ENCODE measurements around the gene SEC23A.

The SEC23A gene

DNA sequence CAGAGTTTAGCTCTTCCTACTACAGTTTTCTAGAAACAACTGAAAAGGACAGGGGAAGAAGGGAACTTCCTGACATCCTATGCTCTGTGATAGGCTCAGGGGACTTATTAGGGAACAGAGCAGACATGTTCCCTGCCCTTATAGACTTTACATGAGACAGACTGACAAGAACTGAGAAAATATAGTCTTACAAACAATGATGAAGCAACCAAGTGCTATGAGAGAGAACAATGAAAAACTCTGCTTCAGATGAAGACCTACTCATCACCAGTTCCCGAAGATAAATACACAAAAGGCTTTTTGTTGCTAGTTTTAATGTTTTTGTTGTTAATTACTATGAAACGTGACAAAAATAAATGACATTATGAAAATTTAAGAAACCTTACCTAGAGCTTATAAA is 115.3 kb downstream of the SEC23A start:
- no peak for TF ChIP-seq EZH2phosphoT487 (IDR thresholded peaks at IDR 0.05; ENCODE audit: borderline replicate concordance, low read length)
- TF ChIP-seq, protein P1, sequence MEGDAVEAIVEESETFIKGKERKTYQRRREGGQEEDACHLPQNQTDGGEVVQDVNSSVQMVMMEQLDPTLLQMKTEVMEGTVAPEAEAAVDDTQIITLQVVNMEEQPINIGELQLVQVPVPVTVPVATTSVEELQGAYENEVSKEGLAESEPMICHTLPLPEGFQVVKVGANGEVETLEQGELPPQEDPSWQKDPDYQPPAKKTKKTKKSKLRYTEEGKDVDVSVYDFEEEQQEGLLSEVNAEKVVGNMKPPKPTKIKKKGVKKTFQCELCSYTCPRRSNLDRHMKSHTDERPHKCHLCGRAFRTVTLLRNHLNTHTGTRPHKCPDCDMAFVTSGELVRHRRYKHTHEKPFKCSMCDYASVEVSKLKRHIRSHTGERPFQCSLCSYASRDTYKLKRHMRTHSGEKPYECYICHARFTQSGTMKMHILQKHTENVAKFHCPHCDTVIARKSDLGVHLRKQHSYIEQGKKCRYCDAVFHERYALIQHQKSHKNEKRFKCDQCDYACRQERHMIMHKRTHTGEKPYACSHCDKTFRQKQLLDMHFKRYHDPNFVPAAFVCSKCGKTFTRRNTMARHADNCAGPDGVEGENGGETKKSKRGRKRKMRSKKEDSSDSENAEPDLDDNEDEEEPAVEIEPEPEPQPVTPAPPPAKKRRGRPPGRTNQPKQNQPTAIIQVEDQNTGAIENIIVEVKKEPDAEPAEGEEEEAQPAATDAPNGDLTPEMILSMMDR (IDR thresholded peaks at IDR 0.05; ENCODE audit: low read depth, low read length, poor library complexity, severe bottlenecking) = no peak
- Histone ChIP-seq H3K27ac (ENCODE audit: low read depth, low read length) (no peak overlapping the region), H3K9me2 (replicated peaks; ENCODE audit: control insufficient read depth, low read length) (no peaks in the 10 kb centered on the region), H3F3A (ENCODE audit: control insufficient read depth, insufficient read depth) (no peaks in the 10 kb centered on the region), H4K20me1 (ENCODE audit: control insufficient read depth, insufficient read depth, low read depth, low read length) (no peaks in the 10 kb centered on the region), H3K4me2 (ENCODE audit: low read length) (no peak overlapping the region), H3K4me3 (ENCODE audit: low read length) (no peak overlapping the region), H3K9me3 (ENCODE audit: control insufficient read depth, insufficient read depth, low read length) (no peaks in the 10 kb centered on the region), H3K4me1 (ENCODE audit: control insufficient read depth, low read length) (no peaks in the 10 kb centered on the region), H3K79me2 (ENCODE audit: control insufficient read depth, low read length) (no peaks in the 10 kb centered on the region), H3K36me3 (ENCODE audit: control insufficient read depth, low read length) (no peaks in the 10 kb centered on the region), H3K27me3 (ENCODE audit: control insufficient read depth, low read length) (no peaks in the 10 kb centered on the region)

GRCh38 chr14:38982837-38983236 is 120.2 kb downstream of the SEC23A start:
- no peak overlapping the region for H3K27ac ChIP-seq (ENCODE audit: low read depth, low read length)
- no peaks in the 10 kb centered on the region for H3K79me2 ChIP-seq (ENCODE audit: control insufficient read depth, low read length)
- H3K27me3 ChIP-seq (ENCODE audit: control insufficient read depth, low read length) = no peaks in the 10 kb centered on the region
- H4K20me1 ChIP-seq (ENCODE audit: control insufficient read depth, insufficient read depth, low read depth, low read length) = no peaks in the 10 kb centered on the region
- H3K36me3 ChIP-seq (ENCODE audit: control insufficient read depth, low read length) = no peaks in the 10 kb centered on the region
- H3K4me3 ChIP-seq (ENCODE audit: low read length) = no peak overlapping the region
- H3K9me3 ChIP-seq (ENCODE audit: control insufficient read depth, insufficient read depth, low read length) = no peaks in the 10 kb centered on the region
- no peaks in the 10 kb centered on the region for H3F3A ChIP-seq (ENCODE audit: control insufficient read depth, insufficient read depth)
- no peaks in the 10 kb centered on the region for H3K4me1 ChIP-seq (ENCODE audit: control insufficient read depth, low read length)
- no peaks in the 10 kb centered on the region for H3K9me2 ChIP-seq (replicated peaks; ENCODE audit: control insufficient read depth, low read length)
- no peak overlapping the region for H3K4me2 ChIP-seq (ENCODE audit: low read length)
- no peak for TF ChIP-seq EZH2phosphoT487 (IDR thresholded peaks at IDR 0.05; ENCODE audit: borderline replicate concordance, low read length)
- TF ChIP-seq, protein P1 (IDR thresholded peaks at IDR 0.05; ENCODE audit: low read depth, low read length, poor library complexity, severe bottlenecking) = no peak

DNA sequence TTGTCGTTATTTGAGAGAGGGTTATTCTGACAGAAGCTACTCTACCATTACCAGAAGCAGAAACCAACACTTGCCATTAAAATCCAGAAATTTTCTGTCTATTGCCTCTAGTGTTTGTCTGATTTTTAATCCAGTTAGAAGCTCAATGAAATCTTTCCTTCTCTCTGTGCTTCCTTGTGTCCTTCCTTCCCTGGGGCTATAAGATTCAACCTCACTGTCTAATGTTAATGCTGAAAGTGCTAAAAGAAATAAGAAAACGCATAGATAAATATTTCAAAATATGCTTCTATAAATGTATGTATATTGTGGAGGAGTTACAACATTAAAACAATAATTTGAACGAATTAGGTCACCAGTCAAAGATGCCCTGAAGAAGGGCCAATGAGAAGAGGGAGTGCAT is 120.8 kb downstream of the SEC23A start:
- no peaks in the 10 kb centered on the region for H3K9me3 ChIP-seq (ENCODE audit: control insufficient read depth, insufficient read depth, low read length)
- H3K4me2 ChIP-seq (ENCODE audit: low read length) = no peak overlapping the region
- H3K4me3 ChIP-seq (ENCODE audit: low read length) = no peak overlapping the region
- H3K9me2 ChIP-seq (replicated peaks; ENCODE audit: control insufficient read depth, low read length) = no peaks in the 10 kb centered on the region
- TF ChIP-seq EZH2phosphoT487 (IDR thresholded peaks at IDR 0.05; ENCODE audit: borderline replicate concordance, low read length) = no peak
- H4K20me1 ChIP-seq (ENCODE audit: control insufficient read depth, insufficient read depth, low read depth, low read length) = no peaks in the 10 kb centered on the region
- no peaks in the 10 kb centered on the region for H3K27me3 ChIP-seq (ENCODE audit: control insufficient read depth, low read length)
- H3K79me2 ChIP-seq (ENCODE audit: control insufficient read depth, low read length) = no peaks in the 10 kb centered on the region
- H3F3A ChIP-seq (ENCODE audit: control insufficient read depth, insufficient read depth) = no peaks in the 10 kb centered on the region
- no peaks in the 10 kb centered on the region for H3K36me3 ChIP-seq (ENCODE audit: control insufficient read depth, low read length)
- no peaks in the 10 kb centered on the region for H3K4me1 ChIP-seq (ENCODE audit: control insufficient read depth, low read length)
- no peak overlapping the region for H3K27ac ChIP-seq (ENCODE audit: low read depth, low read length)

Measured in DOHH2 (cell line).